Measurements from ENCODE around the gene LACRT.

DNA sequence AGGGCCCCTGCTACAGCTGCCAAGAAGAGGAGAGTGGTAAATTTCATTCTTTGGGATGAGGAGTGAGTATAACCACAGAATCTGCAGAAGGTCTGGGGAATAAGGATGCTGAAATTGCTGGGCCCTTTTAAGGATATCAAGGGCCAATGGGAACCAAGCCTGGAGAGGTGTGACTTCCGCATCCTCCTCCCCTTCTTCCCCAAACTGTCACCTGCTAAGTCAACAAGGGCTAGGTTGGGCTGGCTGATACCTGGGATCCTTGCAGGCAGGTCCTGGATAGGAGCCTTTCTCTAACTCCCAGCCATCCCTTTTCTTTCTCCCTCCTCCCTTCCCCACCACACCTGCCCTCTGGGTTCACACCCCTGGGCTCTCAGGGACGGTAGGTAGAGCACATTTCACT, at the start of gene LACRT:
- TF ChIP-seq, protein P1, sequence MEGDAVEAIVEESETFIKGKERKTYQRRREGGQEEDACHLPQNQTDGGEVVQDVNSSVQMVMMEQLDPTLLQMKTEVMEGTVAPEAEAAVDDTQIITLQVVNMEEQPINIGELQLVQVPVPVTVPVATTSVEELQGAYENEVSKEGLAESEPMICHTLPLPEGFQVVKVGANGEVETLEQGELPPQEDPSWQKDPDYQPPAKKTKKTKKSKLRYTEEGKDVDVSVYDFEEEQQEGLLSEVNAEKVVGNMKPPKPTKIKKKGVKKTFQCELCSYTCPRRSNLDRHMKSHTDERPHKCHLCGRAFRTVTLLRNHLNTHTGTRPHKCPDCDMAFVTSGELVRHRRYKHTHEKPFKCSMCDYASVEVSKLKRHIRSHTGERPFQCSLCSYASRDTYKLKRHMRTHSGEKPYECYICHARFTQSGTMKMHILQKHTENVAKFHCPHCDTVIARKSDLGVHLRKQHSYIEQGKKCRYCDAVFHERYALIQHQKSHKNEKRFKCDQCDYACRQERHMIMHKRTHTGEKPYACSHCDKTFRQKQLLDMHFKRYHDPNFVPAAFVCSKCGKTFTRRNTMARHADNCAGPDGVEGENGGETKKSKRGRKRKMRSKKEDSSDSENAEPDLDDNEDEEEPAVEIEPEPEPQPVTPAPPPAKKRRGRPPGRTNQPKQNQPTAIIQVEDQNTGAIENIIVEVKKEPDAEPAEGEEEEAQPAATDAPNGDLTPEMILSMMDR (IDR thresholded peaks at IDR 0.05) = no peak
- no peak for TF ChIP-seq POLR2A (IDR thresholded peaks at IDR 0.05)

Data from body of pancreas (tissue), 4 donors.